CD4-positive, alpha-beta T cell treated with Interleukin-6 at 100 ng/mL for 8 hours (primary cell): ENCODE data around the gene CYP39A1.

ENCODE experiments used
- DNase-seq: peaks from one replicate; pipeline ENCODE4 v3.0.0-alpha.2; 2020; ENCODE audit warnings: mixed read lengths, low spot score

The CYP39A1 gene

GRCh38 chr6:46511320-46511719 lies 141.3 kb downstream of the CYP39A1 start:
- no peak for DNase-seq

DNA sequence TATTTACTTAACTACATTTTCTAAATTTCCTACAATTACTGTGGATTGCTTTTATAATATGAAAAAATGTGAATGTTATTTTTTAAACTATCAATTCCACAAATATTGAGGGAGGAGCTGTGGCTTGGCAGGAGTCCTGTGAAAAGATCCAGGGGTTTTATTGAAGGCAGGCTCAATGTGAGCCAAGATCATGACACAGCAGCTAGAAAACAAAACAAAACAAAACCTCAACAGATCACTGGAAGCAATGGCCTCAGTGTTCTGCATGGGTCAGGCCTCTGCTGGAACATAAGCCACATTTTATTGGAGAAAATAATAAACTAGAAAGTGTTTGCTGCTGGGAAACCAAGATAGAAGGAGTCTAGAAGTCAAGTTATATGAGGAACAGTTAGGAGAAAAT lies 142.0 kb downstream of the CYP39A1 start:
- no peak for DNase-seq

DNA sequence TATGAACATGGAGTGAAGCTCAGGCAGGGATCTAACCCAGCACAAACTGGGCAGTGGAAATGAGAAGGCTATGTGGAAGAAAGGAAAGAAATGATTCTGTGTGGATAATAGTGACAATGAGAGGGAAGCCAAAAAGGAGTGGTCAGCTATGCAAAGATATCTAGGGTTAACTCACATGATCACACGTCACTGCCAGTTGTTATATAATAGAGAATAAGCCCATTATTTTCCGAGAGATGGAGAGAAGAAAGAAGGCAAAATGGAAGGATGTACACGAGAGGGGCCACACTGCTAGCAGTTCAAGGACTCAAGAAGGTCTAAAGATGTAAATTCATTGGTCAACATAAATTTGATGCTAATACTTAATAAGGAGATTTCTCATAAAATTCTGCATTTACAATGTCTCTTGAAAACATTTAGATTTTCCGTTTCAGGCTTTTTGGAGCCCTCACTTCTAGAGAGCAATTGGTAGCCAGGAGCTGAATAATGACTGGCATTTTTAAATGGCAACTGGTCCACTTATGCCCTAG lies 142.6 kb downstream of the CYP39A1 start:
- DNase-seq = no peak

- no peak for DNase-seq
Measured at GRCh38 chr6:46509063-46509462, 143.6 kb downstream of the CYP39A1 start.

DNA sequence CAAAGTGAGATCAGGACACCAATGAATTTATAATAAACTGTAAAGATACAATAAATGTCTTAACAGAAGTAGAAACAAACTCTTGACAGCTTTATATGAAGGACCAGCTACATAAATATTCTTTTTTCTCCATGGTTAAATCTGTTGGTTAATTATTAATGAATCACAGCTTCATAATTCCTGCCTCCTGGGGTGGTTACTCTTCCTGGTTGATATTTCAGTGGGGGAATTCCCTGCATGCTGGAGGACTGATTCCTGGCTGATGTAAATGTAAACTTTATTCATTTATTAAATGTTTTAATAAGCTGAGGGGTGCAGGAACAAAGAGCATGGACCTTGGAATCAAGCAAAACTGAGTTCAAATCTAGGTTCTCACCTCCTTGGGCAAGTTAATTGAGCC lies 145.2 kb downstream of the CYP39A1 start:
- DNase-seq = no peak

- DNase-seq = no peak
Measured at GRCh38 chr6:46505693-46506512, 146.7 kb downstream of the CYP39A1 start.

DNA sequence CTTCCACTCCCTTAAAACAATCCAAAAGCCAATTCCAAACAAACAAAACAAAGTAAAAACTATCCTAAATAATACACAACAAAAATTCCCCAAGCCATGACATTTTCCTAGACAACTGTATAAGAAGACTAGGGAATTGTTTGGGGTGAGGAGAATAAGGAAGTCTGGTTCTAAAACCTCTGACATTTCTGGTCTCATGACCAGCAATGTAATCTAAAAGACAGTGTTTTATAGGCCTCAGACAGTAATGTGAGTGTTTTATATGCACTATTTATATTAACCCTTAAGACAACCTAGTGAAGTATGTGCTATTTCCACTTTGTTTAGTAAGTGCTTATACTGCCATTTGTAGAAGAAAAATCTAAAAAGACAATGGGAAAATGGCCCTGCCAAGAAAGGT lies 148.4 kb downstream of the CYP39A1 start:
- DNase-seq = no peak

DNA sequence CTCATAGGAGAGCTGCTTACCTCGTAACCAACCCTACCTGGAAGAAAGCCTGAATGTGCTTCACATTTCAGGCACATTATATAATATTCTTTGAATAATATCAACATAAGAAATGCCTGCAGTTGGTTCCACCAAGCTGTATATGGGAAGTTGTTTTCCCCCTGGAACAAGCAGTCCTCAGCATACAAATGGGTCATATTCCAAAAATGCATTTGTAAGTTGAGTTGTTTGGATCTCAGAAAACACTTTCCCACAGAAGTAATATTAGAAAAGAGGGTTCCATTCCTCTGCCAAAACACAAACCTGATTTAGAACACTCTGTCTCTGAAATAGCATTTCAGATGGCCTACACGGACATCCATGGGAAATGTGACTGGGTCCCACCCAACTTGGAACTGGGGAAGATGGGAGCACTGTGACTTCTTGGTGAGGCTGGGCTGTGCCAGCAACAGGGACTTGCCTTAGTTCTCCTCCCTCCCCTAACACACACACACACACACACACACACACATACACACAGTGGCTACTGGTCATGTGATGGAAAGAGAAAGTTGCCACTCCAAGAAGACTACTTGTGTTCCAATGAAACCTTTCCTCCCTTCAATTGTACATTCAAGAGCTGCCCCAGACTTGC lies 150.0 kb downstream of the CYP39A1 start:
- DNase-seq = no peak

- DNase-seq = no peak
Measured at GRCh38 chr6:46501136-46502089, 151.2 kb downstream of the CYP39A1 start.

DNA sequence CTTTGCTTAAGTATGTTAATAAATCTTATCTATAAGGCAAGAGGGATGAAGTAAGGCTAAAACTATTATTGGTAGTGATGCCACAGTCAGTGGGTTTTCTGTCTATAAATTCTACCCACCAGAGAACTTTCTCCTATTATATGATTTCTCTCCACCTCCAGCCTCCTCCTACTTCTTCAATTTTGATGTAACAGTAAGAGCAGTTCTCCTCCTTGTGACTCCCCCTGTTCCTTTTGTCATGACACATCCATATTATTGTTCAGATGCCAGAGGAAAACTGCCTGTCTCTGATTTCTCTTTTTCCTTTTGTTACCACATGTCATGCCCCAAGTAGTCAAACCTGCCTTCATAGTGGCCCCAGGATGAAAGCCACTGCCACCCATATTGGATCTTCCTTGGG lies 152.2 kb downstream of the CYP39A1 start:
- no peak for DNase-seq
